ENCODE measurements around the gene DGKI.

Gene DGKI

GRCh38 chr7:137787301-137787976 lies 59.3 kb downstream of the DGKI start:
- DNase-seq (ENCODE audit: low spot score), result no peak

- no peak for DNase-seq (ENCODE audit: low spot score)
These were observed 68.3 kb downstream of the DGKI start for GRCh38 chr7:137778511-137778910.

GRCh38 chr7:137774793-137775201 lies 72.0 kb downstream of the DGKI start:
- DNase-seq (ENCODE audit: low spot score), result no peak

GRCh38 chr7:137772748-137773147 lies 74.0 kb downstream of the DGKI start:
- no peak for DNase-seq (ENCODE audit: low spot score)

GRCh38 chr7:137772316-137772715 lies 74.5 kb downstream of the DGKI start:
- DNase-seq (ENCODE audit: low spot score), result no peak

- DNase-seq (ENCODE audit: low spot score), result no peak
These were observed 75.1 kb downstream of the DGKI start for GRCh38 chr7:137771679-137772078.

GRCh38 chr7:137771273-137771672 lies 75.5 kb downstream of the DGKI start:
- no peak for DNase-seq (ENCODE audit: low spot score)

- DNase-seq (ENCODE audit: low spot score), result no peak
These were observed 78.4 kb downstream of the DGKI start for GRCh38 chr7:137768366-137768765.

- no peak for DNase-seq (ENCODE audit: low spot score)
These were observed 84.4 kb downstream of the DGKI start for GRCh38 chr7:137762334-137762733.

- DNase-seq (ENCODE audit: low spot score), result no peak
These were observed 86.7 kb downstream of the DGKI start for GRCh38 chr7:137760111-137760510.

GRCh38 chr7:137757146-137757925 lies 89.4 kb downstream of the DGKI start:
- no peak for DNase-seq (ENCODE audit: low spot score)

- DNase-seq (ENCODE audit: low spot score), result no peak
These were observed 90.7 kb downstream of the DGKI start for GRCh38 chr7:137755846-137756651.

- DNase-seq (ENCODE audit: low spot score), result no peak
These were observed 91.3 kb downstream of the DGKI start for GRCh38 chr7:137755427-137755826.

GRCh38 chr7:137753948-137754851 lies 92.6 kb downstream of the DGKI start:
- DNase-seq (ENCODE audit: low spot score), result no peak

- no peak for DNase-seq (ENCODE audit: low spot score)
These were observed 93.2 kb downstream of the DGKI start for GRCh38 chr7:137753575-137753947.

GRCh38 chr7:137753067-137753466 lies 93.7 kb downstream of the DGKI start:
- no peak for DNase-seq (ENCODE audit: low spot score)

GRCh38 chr7:137751361-137752009 lies 95.3 kb downstream of the DGKI start:
- no peak for DNase-seq (ENCODE audit: low spot score)

GRCh38 chr7:137747359-137748031 lies 99.3 kb downstream of the DGKI start:
- no peak for DNase-seq (ENCODE audit: low spot score)

- no peak for DNase-seq (ENCODE audit: low spot score)
These were observed 103.8 kb downstream of the DGKI start for GRCh38 chr7:137743021-137743420.

- no peak for DNase-seq (ENCODE audit: low spot score)
These were observed 104.7 kb downstream of the DGKI start for GRCh38 chr7:137742051-137742450.

- no peak for DNase-seq (ENCODE audit: low spot score)
These were observed 105.3 kb downstream of the DGKI start for GRCh38 chr7:137741443-137741842.

All from germinal center (tissue), 1 donor.